Stimulated activated naive CD8-positive, alpha-beta T cell treated with anti-CD3 and anti-CD28 coated beads, Interleukin-15, Interleukin-2, amounts not matched to agents 100 U/mL and 50 U/mL, for 24 hours (primary cell): ENCODE data around the gene MIEN1.
"Not testable (repeated sequence)": the region's sequence is repeated elsewhere in the genome, so short reads cannot be mapped to it uniquely, and the experiment has no call there.

Experiments used
- ATAC-seq: fragments of 150-1000 bp; cut with Tn5 transposase; one replicate; pipeline ENCODE4 v1.10.0; 2021
- DNase-seq: peaks from one replicate; pipeline ENCODE4 v3.0.0; 2021

The MIEN1 gene

DNA sequence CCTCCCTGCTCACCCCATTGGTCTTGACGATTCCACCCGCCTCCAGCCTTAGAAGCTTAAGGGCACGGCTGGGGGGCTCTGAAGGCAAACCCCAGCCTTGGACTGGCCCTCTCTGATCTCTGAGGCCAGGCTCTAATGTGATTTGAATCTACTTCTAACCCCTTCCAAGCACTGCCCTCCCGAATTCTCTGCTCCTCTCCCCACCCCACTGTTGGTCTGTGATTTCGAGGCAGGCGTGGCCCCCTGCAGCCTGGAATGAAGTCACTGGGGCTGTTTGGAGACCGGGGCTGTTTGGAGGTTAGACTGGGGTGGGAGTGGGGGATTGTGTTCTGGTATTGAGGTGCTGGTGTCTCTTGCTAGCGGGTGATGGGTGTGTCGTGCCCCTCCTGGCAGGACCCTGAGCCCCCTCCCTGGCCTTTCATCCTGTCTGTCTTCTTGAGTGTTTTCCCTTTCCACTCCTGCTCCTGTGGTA lies 9.6 kb upstream of the MIEN1 start:
- DNase-seq = no peak
- no peak for ATAC-seq

DNA sequence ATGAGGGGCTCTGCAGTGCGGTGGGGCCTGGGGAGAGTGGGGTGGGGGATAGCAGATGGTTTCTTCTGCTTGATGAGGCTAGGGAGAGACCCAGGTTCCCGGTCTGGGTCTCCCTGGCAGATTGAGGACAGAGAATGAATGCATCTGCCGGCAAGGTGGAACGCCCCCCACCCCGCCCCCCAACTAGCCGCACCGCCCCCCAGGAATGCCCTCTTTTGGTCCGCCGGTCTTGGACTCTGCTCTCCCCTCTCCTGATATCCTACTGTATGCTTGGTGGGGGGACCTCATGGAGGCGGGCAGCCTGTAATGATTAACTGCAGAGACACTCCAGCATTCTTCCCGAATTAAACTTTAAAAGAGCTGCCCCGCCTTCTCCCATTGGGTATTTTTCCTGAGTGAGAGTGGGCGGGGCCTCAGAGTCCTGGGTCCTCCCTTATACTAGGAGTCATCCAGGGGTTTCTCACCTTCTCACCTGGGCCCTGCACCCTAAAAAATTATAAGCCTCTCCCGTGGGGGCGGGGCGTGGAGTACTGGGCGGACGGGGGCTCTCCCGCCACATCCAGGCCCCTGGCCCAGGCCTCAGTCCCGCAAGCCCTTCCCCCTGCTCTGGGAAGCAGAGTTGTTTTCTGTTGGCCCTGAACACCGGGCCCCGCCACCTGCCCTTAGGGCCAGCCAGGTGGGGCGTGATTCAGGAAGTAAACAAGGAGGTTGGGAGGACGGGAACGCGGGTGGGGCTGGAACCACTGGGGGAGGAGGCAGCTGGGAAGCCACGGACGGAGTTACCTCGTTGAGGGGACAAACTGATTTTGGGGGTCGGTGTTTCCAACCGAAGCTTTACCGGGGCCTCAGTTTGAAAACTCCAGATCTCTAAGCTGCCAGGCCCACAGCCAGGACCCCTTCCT lies 8.9 kb upstream of the MIEN1 start:
- no peak for DNase-seq
- no peak for ATAC-seq

DNA sequence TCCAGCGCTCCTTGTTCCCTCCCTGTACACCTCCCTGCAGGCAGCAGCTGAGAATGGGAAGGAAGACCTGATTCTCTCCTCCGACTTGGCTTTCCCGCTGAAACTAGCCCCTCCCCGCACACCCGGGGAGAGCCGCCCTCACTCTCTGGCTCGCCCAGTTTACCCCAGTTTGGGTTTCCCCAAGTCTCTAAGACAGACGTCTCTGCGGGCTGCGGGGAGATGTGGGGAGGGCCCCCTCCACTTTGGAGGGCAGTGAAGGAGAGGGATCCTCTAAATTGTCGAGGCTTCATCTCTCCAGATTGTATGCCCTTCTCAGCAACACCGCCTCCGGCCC lies 8.2 kb upstream of the MIEN1 start:
- ATAC-seq (peak; percentile 94), DNase-seq (peak; percentile 78)

DNA sequence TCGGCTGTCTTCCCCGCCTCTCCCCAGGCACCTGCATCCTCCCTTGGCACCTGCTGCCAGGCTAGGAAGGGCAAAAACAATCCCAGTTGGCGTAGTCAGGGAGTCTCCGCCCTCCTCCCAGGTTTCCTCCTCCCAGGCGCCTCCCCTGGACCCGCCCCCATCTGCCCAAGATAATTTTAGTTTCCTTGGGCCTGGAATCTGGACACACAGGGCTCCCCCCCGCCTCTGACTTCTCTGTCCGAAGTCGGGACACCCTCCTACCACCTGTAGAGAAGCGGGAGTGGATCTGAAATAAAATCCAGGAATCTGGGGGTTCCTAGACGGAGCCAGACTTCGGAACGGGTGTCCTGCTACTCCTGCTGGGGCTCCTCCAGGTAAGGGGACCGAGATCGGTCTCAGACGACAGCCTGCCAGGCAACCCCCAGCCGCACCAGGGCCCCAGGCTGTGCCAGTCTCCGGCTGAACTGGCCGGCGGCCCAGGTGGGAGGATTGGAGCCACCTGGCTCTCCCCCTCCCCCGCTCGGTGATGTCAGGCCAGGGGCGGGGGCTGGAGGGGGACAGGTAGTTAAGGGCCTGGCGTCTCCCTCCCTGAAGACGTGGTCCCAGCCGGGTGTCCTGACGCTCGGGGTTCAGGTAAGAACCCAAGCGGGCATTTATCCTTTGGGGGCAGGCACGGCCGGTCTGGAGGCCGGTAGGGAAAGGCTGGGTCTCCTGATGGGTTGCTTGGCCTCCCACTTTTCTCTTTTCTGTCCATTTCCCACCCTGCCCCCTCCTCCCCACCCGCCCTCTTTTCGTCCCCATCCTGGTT lies 7.6 kb upstream of the MIEN1 start, which contains the start of gene GRB7:
Gene GRB7, plus strand, starts transcription at position 179 of the 808 bp plus-strand sequence. CDS start 4,364 bp downstream, outside the sequence.
- no peak for ATAC-seq

DNA sequence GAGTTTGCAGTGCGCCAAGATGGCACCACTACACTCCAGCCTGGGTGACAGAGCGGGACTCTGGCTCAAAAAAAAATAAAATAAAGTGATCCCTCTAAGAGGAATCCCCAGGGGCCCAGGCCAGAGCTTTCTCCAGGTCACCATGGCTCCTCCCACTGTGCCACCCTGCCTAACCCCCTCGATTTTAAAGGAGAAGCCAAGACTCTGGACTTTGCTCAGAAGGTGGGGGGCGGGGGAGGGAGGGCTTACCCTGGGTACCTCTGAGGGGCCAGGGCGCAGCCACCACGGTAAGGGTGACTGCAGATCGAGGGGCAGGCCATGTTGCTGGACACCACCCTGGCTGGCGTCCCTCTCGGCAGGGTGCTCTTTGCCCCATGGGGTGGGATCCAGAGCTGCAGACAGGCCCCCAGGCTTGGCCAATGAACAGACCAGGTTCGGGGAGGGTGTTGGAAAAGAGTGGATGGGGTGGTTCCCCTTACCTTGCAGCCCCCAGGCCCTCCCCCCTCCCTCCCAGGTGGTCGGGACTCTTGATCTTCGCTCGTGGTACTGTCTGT lies 7.0 kb upstream of the MIEN1 start:
- DNase-seq (no peak), ATAC-seq (no peak)

More for the DNA sequence above, 7.6 kb upstream of the MIEN1 start, which contains the start of gene GRB7:
- DNase-seq = no peak

DNA sequence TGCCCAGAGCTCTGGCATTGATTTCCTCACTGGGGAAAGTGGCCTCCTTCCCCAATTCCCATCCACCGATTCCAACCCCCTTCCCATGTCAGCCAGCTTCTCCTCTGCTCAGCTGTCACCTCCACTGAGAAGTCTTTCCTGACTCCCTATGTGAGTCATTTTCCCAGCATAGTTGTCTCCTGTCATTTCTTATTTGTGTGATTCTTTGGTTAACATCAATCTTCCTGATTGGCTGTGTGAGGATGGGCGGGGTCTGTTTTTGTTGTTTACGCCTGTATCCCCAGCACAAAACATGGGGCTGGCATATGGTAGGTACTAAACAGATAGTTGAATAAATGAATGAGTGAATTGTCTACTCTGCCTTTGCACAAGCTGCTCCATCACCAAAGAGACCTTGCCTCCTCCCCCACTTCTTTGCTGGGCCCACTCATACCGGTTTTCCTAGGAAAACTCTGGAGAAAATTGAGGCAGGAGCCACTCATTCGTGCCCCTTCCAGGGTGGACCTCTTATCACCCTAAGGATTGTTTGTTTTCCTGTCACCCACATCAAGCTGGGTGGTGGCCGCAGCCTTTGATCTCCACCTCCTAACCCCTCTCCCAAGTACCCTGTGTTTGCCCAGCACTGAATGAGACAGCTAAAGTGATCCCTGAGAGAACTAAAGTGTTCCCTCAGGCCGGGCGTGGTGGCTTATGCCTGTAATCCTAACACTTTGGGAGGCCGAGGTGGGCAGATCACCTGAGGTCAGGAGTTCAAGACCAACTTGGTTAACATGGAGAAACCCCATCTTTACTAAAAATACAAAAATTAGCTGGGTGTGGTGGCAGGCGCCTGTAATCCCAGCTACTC lies 6.2 kb upstream of the MIEN1 start:
- ATAC-seq (no peak), DNase-seq (no peak)

DNA sequence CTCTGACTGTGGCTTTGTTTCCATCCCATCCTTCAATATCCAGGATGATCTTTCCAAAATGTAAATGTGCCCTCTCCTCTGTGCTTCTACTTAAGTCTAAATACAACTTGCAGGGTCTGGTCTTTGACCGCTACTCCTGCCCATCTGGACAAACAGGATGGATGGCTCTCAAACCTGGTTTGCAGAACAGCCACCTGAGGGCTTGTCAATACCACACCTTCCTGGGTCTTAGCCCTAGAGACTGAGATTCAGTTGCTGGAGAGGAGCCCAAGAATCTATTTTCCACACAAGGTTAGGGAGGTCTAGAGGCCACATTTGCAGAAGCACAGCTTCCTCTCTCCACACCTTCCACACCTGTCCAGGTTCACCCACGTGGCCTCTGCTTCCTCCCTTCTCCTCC lies 5.5 kb upstream of the MIEN1 start:
- DNase-seq = no peak
- no peak for ATAC-seq

DNA sequence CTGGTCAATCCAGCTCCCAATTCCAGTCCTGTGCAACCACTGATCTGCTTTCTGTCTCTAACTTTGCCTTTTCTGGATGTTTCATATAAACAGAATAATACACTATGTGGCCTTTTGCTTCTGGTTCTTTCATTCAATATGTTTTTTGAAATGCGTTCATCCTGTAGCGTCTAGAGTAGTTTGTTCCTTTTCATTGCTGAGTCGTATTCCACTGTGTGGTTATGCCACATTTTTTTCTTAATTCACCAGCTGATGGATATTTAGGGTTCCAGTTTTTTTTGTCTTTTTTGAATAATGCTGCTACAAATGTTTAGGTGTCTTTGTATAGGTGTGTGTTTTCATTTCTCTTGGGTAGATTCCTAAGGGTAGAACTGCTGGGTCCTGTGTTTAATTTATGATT lies 2.3 kb upstream of the MIEN1 start:
- ATAC-seq (no peak), DNase-seq (no peak)

DNA sequence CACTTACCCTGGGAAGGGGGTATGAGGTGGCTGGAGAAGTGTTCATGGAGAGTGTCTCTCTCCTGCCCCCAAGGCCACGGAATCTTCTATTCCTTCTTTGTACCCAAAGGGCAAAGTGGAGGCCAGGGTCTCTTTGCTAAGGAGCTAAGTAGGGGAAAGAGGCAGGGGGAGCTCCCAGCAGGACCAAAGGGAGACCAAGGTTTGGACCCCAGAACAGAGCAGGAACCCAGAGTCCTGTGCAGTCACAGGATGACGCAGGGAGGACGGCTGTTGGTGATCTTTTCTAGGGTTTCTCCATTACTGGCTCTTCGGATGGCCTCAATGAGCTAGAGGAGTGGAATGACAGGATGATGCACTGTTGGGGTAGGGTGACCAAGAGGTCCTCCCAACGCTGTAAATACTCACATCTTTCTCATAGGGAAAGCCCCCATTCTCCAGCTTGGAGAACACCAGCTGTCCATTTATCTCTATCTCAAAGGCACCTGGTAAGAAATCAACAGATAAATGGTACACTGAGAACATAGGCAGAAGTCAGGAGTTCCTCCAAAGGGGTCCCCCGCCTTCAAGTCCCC lies 966 bp downstream of the MIEN1 start:
- DNase-seq (no peak), ATAC-seq (no peak)

DNA sequence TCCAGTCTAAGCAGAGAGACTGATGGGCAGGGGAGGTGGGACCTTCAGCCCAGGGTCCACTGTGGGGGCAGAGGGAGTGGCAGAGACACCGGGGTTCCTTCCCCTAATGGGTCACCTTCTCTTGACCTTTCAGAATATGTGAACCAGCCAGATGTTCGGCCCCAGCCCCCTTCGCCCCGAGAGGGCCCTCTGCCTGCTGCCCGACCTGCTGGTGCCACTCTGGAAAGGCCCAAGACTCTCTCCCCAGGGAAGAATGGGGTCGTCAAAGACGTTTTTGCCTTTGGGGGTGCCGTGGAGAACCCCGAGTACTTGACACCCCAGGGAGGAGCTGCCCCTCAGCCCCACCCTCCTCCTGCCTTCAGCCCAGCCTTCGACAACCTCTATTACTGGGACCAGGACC lies 2.8 kb downstream of the MIEN1 start:
- DNase-seq = no peak
- no peak for ATAC-seq

DNA sequence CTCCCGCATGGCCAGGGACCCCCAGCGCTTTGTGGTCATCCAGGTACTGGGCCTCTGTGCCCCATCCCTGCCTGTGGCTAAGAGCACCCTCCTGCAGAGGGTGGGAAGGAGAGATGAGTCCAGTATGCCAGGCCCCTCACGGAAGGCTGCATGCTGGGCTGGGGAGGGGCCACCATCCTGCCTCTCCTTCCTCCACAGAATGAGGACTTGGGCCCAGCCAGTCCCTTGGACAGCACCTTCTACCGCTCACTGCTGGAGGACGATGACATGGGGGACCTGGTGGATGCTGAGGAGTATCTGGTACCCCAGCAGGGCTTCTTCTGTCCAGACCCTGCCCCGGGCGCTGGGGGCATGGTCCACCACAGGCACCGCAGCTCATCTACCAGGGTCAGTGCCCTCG lies 3.7 kb downstream of the MIEN1 start:
- no peak for DNase-seq

DNA sequence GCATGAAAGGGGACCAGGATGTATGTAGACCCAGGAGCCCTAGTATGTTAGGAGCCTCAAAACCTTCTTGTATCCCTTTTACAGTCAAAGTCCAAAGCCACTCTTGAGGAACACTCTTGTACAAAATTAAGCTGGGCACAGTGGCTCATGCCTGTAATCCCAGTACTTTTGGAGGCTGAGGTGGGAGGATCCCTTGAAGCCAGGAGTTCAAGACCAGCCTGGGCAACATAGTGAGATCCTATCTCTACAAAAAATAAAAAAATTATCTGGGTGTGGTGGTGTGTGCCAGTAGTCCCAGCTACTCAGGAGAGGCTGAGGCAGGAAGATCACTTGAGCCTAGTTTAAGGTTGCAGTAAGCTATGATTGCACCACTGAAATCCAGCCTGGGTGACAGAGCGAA lies 4.4 kb downstream of the MIEN1 start:
- DNase-seq, ATAC-seq: not testable (repeated sequence)

More for the DNA sequence above, 3.7 kb downstream of the MIEN1 start:
- no peak for ATAC-seq

DNA sequence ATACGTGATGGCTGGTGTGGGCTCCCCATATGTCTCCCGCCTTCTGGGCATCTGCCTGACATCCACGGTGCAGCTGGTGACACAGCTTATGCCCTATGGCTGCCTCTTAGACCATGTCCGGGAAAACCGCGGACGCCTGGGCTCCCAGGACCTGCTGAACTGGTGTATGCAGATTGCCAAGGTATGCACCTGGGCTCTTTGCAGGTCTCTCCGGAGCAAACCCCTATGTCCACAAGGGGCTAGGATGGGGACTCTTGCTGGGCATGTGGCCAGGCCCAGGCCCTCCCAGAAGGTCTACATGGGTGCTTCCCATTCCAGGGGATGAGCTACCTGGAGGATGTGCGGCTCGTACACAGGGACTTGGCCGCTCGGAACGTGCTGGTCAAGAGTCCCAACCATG lies 5.6 kb downstream of the MIEN1 start:
- DNase-seq (no peak), ATAC-seq (no peak)

DNA sequence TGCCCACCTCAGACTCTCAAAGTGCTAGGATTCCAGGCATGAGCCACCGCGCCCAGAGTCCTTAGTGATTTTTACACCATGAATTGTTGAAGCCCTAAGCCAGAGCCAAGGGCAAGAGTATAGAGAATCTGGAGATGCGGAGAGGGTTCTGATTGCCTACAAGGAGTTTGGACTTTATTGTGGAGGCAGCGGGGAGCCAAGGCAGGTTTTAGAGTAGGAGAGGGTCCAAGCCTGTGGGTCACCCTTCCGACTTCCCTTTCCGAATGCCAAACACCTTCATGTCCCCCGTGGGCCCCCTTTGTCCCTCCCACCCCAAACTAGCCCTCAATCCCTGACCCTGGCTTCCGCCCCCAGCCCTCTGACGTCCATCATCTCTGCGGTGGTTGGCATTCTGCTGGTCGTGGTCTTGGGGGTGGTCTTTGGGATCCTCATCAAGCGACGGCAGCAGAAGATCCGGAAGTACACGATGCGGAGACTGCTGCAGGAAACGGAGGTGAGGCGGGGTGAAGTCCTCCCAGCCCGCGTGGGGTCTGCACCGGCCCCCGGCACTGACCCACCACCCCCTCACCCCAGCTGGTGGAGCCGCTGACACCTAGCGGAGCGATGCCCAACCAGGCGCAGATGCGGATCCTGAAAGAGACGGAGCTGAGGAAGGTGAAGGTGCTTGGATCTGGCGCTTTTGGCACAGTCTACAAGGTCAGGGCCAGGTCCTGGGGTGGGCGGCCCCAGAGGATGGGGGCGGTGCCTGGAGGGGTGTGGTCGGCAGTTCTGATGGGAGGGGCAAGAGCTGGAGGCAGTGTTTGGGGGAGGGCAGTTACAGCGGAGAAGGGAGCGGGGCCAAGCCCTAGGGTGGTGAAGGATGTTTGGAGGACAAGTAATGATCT lies 7.1 kb downstream of the MIEN1 start:
- ATAC-seq (no peak), DNase-seq (peak; percentile 33)

DNA sequence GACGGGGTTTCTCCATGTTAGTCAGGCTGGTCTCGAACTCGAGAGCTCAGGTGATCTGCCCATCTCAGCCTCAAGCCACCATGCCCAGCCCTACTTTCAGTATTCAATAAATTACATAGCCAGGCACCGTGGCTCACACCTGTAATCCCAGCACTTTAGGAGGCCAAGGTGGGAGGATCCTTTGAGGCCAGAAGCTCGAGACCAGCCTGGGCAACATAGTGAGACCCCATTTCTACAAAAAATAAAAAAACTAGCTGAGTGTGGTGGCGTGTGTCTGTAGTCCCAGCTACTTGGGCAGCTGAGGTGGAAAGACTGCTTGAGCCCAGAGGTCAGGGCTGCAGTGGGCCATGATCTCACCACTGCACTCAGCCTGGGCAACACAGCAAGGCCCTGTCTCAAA lies 8.2 kb downstream of the MIEN1 start:
- ATAC-seq (no peak), DNase-seq (no peak)

DNA sequence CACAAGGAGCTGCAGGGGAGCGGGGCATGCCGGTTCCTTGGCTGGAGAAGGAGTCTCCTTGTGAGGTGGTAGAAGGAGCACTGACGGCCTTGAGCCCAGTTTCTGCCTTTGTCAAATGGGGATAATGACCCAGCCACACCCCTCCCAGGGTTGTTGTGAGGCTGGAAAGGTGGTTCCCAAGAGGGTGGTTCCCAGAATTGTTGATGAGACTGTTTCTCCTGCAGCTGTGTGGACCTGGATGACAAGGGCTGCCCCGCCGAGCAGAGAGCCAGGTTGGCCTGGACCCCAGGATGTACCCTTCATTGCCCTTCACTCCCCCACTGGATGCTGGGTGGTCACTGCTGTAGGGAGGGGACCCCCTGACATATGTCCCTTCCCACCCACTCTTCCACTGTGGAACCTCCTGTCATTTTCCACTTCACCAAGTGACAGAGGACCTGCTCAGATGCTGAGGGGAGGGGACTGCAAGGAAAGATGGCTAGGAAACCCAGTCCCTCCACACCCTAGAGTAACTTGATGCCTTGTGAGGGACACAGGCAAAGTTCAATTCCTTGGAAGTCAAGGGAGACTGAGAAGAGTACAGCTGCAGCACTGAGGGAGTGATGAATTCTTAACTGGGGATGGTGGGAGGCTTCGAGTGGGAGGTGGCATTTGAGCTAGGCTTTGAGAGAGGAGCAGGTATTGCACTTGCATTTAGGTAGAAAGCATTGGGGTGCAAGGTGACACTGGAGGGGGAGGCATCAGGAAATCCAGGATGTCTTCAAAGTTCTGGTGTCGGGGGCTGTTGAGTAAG lies 10.6 kb downstream of the MIEN1 start:
- no peak for DNase-seq
- no peak for ATAC-seq

DNA sequence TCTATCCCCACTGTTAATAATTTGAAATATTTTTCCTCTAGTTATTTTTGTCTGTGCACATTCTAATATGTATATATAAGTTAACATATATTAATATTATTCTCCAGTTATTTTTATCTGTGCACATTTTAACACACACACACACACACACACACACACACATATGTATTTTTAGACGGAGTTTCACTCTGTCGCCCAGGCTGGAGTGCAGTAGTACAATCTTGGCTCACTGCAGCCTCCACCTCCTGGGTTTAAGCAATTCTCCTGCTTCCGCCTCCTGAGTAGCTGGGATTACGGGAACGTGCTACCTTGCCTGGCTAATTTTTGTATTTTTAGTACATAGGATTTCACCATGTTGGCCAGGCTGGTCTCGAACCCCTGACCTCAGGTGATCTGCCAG lies 12.7 kb downstream of the MIEN1 start:
- DNase-seq (no peak), ATAC-seq (no peak)

DNA sequence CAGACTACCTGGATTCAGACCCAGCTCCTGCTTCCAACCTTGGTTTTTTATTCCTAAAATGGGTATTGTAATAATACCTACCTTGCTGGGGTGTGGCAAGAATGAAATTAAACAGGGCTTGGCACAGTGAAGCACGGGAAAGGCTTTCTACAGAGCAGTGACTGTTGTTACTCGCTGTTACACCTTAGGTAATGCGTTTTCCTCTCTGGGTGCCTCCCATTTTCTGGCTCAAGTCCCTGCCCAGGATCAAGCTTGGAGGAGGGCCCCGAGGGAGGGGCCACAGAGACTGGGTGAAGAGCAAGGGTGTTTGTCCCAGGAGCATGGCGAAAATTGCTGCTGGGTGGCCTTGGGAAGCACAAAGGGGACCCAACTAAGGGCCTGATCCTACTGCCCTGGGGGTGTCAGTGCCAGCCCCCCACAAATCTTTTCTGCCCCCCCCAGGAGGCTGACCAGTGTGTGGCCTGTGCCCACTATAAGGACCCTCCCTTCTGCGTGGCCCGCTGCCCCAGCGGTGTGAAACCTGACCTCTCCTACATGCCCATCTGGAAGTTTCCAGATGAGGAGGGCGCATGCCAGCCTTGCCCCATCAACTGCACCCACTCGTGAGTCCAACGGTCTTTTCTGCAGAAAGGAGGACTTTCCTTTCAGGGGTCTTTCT lies 13.3 kb downstream of the MIEN1 start:
- DNase-seq = no peak
- no peak for ATAC-seq
